GM15510 (cell line): ENCODE data around the gene ZNF76.

Experiments
- POLR2A ChIP-seq: IDR thresholded peaks from 3 replicates; pipeline ENCODE4 v1.6.1; 2011; ENCODE audit warnings: borderline replicate concordance; ENCODE audit not compliant: insufficient read length; ENCODE audit errors: extremely low read depth

ZNF76 gene

DNA sequence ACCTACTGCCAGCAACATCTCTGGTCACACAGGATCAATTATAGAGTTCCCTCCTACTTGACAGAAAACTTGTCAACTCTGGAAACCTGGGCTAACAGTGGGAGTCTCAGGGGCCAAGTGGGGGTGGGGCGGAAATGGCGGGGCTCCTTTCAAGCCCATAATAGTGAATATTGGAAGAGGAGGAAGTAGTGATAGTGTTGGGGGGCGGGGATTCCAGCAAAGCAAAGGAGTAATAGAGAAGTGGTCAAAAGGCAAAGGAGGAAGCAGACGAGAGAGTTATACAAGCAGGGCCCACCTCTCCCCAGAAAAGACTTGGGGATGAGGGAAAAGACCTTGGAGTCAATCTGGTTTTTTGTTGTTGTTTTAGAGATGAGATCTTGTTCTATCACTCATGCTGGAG is 40.1 kb downstream of the ZNF76 start:
- TF ChIP-seq POLR2A: no peak

GRCh38 chr6:35300848-35301247 is 41.3 kb downstream of the ZNF76 start:
- TF ChIP-seq POLR2A: no peak

DNA sequence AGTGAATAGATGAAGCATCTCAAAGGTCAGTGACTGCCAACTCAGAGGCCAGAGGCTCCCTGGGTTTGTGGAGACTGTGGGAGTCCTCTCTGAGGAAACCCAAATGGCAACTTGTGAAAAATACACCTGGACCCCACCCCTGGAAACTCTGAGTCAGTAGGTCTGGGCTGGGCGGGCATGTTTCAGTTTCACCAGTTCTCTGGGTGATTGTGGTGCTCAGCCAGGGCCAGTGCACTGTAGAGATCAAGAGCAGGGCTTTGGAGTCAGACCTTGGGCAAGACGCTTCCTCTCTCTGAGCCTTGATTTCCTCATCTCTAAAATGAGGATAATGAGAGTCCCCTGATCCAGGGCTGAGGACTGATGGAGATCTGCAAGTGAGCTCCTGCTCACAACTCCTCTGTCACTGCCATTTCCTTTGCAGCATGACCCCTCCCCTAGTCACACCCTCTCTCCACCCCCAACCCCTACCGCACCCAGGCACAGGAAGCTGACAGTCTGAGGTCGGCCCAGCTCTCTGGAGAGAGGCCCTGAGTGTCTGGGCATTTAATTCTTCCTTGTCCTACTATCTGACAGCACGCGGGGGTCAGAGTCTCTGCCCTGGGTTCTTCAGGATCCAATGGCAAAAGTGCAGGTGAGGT is 43.2 kb downstream of the ZNF76 start:
- peak; percentile 52 for TF ChIP-seq POLR2A

- no peak for TF ChIP-seq POLR2A
These were observed 44.8 kb downstream of the ZNF76 start for GRCh38 chr6:35304299-35304698.

- TF ChIP-seq POLR2A: no peak
These were observed 45.6 kb downstream of the ZNF76 start for GRCh38 chr6:35305117-35305516.

- TF ChIP-seq POLR2A: no peak
These were observed 50.2 kb downstream of the ZNF76 start for GRCh38 chr6:35309611-35310264.

DNA sequence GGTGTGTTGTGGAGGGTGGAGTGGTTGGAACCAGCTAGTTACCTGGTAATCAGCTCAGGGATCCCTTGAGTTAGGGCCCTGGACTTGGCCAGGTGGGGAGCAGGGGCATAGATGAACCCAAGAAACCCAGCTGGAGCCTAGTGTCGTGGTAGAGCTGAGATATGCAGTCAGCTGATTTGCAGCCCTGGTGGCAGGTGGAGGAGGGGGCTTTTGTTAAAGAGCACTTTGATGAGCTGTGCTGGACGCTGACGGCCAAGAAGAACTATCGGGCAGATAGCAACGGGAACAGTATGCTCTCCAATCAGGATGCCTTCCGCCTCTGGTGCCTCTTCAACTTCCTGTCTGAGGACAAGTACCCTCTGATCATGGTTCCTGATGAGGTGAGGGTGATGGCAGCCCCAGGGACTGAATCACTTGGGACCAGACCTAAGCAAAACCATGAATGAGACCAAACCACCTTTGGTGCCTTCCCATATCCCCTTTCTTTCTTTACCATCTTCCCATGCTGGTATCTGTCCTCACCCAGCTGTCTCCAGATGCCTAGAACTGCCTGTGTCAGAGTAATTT is 50.8 kb downstream of the ZNF76 start:
- TF ChIP-seq POLR2A: no peak

- TF ChIP-seq POLR2A: no peak
These were observed 52.0 kb downstream of the ZNF76 start for GRCh38 chr6:35311390-35312075.

DNA sequence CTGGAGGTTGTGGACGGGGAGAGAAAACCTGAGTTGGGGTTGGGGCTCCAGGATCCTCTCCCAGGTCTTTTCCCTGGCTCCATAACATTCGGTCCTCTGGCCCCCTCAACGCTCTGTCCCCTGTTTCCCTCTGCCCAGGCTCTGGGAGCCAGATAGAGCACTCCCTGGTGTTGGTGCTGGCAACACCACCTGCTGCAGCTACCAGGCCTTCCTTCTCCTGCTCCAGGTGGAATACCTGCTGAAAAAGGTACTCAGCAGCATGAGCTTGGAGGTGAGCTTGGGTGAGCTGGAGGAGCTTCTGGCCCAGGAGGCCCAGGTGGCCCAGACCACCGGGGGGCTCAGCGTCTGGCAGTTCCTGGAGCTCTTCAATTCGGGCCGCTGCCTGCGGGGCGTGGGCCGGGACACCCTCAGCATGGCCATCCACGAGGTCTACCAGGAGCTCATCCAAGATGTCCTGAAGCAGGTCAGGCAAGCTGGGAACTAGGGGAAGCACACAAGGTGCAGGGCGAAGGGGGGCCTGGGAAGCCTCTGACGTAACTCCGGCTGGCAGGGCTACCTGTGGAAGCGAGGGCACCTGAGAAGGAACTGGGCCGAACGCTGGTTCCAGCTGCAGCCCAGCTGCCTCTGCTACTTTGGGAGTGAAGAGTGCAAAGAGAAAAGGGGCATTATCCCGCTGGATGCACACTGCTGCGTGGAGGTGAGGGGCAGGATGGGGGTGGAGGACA is 52.7 kb downstream of the ZNF76 start:
- no peak for TF ChIP-seq POLR2A

GRCh38 chr6:35312807-35313206 is 53.3 kb downstream of the ZNF76 start:
- no peak for TF ChIP-seq POLR2A

DNA sequence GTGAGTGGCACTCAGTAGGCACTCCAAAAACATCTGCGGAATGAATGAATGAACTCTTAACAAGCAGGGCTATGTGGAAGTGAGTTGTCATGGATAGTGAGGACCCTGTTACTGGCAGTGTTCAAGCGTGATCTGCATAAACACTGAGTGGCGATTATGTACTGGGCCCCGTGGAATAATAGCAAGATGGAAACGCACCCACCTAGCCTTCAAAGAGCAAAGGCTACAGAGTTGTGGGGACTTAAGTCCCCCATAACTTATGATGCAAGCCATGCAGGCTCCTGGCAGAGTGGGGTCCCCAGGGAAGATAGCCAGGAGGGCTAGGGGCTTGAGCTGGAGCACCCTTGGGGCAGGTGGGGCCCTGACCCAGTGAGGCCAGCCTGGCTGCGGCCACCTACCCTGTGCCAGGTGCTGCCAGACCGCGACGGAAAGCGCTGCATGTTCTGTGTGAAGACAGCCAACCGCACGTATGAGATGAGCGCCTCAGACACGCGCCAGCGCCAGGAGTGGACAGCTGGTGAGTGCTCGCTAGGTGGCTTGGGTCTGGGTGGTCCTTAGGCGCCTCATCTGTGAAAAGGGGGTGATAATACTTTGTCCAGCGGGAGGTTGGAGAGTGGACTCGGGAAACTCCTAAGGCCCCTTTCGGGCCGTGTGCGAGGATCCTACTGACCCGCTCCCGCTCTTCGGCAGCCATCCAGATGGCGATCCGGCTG is 58.1 kb downstream of the ZNF76 start:
- no peak for TF ChIP-seq POLR2A

GRCh38 chr6:35318196-35319171 is 58.9 kb downstream of the ZNF76 start:
- TF ChIP-seq POLR2A: no peak

- no peak for TF ChIP-seq POLR2A
These were observed 60.0 kb downstream of the ZNF76 start for GRCh38 chr6:35319346-35320030.
